Fibroblast of skin of left biceps (primary cell): ENCODE data around the gene SPPL3.

Experiments used
- DNase-seq, 2 experiments: peaks; one replicate each; pipeline ENCODE4 v3.0.0-alpha.2; 2013; ENCODE audit warnings: low read depth in 2 of 2

The SPPL3 gene

GRCh38 chr12:120775862-120776552, 128.2 kb downstream of the SPPL3 start:
- no peak for DNase-seq

DNA sequence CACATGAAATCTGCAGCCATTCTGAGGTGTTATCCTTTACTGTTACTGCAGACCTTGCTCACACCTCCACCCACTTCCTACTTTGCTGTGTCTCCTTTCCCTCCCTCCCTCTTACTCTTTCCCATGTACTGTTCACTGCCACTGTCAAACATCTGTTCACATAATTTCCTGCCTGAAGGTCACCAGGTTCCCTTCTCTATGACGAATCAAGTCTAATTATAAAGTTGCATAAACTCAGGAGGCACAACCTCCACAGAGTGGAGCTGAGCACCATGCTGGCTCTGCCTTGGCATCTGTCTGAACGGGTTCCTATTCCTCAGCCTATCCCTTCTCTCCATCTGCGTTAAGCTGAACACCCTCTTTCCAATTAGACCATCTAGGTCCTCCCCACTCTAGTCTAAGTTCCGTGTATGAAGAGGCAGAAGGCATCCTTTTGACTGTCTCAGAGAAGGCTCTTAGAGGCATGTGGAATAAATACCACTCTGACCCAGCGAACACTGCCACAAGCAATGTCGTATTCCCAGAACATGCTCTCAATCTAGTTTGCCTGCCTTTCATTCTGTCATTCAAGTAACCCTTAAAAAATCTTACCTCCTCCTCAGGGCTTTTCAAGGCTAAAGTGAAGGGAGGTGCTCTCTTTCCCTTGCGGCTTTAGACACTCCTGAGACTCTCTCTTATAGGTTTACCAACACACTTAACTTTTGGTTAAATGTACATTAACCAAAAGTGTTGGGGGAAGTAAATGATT, 129.8 kb downstream of the SPPL3 start:
- DNase-seq: no peak

- no peak for DNase-seq
Measured at GRCh38 chr12:120771097-120771496, 133.1 kb downstream of the SPPL3 start.

DNA sequence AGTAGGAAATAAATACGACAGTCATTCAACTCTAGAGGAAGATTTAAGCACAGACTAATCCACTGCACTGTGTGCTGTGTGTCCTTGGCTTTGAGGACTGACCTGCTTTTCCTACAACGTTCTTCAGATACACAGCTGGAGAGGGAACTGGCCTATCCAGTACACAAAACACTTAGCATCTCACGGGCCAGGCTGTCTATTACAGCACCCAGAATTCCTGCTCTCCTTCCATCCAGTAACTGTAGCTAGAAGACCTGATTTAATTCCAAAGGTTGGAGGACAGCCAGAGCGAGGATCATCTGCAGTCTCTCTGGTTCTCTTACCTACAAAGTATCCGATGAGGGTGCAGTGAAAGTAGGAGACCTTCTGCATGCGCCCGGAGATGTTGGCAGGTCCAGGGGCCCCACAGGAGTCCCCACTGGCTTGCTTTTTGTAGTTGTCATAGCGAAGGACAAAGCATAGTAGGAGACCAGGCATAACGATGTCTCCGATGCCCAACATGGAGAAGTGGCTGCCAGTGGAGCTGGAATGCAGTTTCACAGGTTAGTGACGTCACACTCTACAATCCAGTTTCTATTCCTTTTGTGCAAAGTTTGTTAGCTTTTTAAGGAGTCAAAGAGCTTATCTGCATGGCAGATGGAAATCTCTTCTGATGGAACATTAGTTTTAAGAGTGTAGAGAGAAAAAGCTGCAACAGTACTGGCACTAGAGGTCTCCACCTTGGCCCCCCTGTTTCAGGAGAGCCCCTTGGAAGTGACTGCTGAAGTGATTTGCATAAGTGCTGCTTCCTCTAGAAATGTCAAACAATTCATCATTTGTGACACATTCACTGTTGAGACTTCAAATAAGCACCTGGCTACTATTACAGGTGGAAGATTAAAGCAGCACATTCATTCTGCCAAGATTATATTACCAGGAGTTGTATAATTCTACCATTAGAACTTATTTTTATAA, 136.8 kb downstream of the SPPL3 start:
- DNase-seq: no peak

DNA sequence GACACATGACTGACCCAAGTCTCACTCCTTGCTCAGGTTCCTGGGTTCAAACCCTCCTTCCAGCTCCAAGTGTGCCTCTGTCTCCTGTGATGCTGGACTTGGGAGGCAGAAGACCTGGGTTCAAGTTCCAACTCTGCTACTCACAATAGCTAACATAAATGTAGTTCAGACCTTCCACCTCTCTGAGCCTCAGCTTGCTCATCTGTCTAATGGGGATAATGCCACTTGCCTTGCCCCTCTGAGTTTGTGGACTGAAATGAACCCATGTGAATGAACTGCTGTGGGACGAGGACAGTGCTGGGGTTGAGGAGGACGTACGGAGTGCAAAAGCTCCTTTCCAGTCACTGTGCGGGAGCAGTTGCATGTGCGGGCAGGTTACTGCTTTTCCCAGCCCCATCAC, 137.6 kb downstream of the SPPL3 start:
- DNase-seq: no peak

DNA sequence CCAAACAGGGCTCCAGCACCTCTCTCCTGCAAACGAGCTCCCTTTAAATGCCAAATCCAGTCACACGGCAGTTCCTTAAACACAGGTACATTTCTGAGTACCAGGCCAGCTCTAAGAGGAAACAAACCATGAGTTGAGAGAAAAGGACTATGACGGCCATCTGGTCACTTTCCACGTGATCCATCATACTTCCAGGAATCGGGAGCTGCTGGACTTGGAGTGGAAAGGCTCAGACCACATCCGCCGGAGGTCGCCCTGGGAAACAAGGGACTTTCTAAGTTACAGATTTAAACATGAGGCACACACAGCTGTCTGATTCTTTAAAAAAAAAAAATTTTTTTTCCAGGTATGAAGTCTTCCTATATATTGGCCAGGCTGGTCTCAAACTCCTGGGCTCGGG, 139.3 kb downstream of the SPPL3 start:
- no peak for DNase-seq

- no peak for DNase-seq
Measured at GRCh38 chr12:120763250-120763649, 140.9 kb downstream of the SPPL3 start.

DNA sequence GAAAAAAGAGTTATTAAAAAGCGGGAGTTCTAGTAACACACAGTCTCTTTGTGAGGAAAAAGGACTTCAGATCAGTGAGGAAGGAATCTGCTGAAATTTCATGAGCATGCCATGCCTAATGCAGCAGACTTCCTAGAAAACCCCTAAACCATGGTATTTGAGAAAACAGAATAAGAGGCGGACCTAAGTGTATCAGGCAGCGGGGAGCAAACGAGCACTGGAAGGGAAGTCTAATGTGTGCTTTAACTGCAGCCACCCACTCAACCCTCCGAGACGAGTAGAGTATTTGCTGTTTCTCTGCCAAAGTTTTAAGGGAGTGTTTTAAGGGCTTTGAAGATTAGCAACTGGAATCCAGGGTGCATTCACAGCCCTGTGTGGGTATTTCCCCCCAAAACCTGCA, 142.1 kb downstream of the SPPL3 start:
- DNase-seq: no peak

GRCh38 chr12:120761519-120761934, 142.6 kb downstream of the SPPL3 start:
- peak; percentile 82 to 83 for DNase-seq

GRCh38 chr12:120760349-120761254, 143.6 kb downstream of the SPPL3 start:
- no peak for DNase-seq

- DNase-seq: no peak
Measured at GRCh38 chr12:120759591-120760348, 144.4 kb downstream of the SPPL3 start.

DNA sequence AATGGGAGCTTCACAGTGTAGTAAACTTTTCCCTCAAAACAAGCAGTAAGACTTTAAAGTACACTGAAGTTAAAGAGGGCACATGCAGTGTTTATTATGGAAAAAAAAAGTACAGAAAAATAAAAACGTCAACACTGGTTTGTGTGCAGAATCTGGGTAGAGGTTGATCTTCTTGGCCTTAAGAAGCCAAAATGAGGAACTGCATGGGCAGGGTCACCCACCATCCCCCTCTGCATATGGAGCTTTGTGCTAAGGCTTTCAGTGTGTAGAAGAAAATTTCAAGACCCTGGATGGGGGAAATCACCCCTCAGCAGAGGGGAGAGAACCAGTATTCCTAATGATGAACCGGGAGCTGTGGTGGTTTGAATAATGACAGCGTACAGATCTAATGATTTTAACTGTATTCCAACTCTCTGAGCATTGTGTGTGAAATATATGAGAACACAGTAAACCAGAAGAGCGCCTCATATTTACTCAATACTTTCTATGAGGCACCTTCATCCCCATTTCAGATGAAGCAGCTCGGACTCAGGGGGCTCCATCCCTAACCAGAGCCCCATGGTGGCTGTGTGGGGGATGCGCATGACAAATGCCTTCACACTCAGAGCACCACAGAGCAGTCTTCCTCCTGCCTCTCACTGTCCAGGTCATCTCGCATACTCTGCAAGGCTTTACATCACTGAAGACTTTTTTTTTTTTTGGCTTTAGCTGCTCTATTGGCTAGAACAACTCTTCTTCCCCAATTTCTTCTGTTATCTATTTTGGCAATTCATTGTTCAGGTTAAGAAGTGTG, 145.2 kb downstream of the SPPL3 start:
- DNase-seq: no peak

DNA sequence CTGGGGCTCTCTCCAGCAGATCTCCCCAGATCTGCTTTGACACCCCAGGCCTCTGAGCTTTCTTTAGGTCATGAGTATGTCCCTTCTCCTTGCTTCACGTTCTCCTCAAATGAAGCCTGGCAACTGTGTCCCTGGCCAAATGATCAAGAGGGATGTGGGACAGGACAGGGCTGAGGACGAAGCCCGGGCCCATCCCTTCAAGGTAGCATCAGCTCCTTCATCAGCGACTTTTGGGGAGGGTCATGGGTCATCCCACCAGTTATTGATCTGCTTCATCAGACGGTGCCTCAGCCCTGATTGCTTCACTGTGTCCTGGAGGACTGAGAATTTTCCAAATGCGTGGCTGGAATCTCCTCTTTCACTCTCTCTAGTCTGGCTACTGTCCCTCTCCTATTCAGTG, 146.2 kb downstream of the SPPL3 start:
- DNase-seq: no peak

DNA sequence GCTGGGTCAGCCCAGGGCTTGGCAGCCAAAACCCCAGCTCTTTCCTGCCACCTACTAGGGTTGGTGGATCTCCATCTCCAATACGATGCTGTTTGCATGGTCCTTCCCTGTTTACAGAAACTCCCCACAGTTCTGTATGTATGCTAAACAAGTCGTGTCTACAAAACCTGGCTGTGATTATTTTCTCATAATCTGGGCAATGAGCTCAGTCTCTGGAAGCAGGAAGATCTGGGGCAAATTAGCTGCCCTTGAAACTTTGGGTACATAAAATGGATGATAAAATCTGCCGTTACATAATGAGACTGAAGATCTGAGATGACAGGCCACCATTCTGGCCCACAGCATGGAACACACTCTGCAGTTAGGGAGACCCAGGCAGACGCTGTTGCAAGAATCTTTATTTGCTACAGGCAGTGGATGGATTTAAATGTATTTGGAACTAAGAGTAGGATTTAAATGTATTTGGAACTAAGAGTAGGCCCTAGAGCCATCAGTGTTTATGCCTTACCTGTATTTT, 146.9 kb downstream of the SPPL3 start:
- no peak for DNase-seq

DNA sequence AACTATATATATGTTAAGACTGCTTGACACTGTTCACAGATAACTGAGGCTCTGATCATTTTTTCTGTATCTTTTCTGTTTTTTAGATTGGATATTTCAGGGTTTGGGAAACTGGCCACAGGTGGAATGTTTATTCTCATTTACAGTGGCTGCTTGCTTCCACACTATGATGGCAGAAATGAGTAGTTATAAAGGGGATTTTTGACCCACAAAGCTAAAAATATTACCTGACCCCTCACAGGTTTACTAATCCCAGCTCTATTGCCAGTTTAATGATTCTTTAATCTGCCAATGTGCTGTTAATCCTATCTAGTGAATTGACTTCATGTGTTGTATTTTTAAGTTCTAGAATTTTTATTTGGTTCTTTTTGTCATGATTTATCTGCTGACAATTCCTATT, 148.9 kb downstream of the SPPL3 start:
- DNase-seq: no peak

- DNase-seq: no peak
Measured at GRCh38 chr12:120754792-120755191, 149.4 kb downstream of the SPPL3 start.

GRCh38 chr12:120751389-120751788, 152.8 kb downstream of the SPPL3 start:
- DNase-seq: no peak

DNA sequence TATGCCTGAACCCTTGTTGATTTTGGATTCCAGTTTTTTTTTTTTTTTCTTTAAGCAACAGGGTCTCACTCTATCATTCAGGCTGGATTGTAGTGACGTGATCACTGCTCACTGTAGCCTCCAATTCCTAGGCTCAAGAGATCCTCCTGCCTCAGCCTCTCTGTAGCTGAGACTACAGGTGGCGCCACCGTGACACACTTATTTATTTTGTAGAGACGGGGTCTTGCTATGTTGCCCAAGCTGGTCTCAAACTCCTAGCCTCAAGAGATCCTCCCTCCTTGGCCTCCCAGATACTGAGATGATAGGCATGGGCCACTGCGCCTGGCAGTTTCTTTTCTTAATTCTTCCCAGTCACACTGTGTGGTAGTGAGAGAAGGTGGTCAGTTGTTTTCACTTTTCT, 153.4 kb downstream of the SPPL3 start:
- DNase-seq: no peak

- no peak for DNase-seq
Measured at GRCh38 chr12:120749256-120749655, 154.9 kb downstream of the SPPL3 start.
